ACHN (cell line): ENCODE measurements around the gene FAM9B.
"Not testable (repeated sequence)": the region's sequence is repeated elsewhere in the genome, so short reads cannot be mapped to it uniquely, and the experiment has no call there.

Experiments used
- DNase-seq: peaks from one replicate; pipeline ENCODE4 v3.0.0-alpha.2; 2015
- in situ Hi-C: cut with HindIII; loops from 2 replicates; pipeline ENCODE4 v1.10.0; 2017; ENCODE audit warnings: low sequenced_read_pairs, low pct_ligation_motif_present, low pct_unique_long_range_greater_than_20kb

The FAM9B gene

GRCh38 chrX:9033989-9034388 is at the start of gene FAM9B:
TSS of gene FAM9B (minus strand) at chrX:9034127. CDS start at chrX:9032986, 1,141 bp downstream.
- in situ Hi-C loops = no loop called here
- DNase-seq = no peak

GRCh38 chrX:9081271-9081670 is 47.3 kb upstream of the FAM9B start:
- in situ Hi-C loops = no loop called here
- no peak for DNase-seq

GRCh38 chrX:9074326-9074725 is 40.4 kb upstream of the FAM9B start:
- DNase-seq = no peak
- in situ Hi-C loops = no loop called here

- no peak for DNase-seq
- in situ Hi-C loops = no loop called here
Observed at GRCh38 chrX:9072281-9072680, 38.4 kb upstream of the FAM9B start.

- no peak for DNase-seq
- in situ Hi-C loops = no loop called here
Observed at GRCh38 chrX:9071031-9071650, 37.2 kb upstream of the FAM9B start.

GRCh38 chrX:9069573-9069972 is 35.6 kb upstream of the FAM9B start:
- in situ Hi-C loops = no loop called here
- no peak for DNase-seq

- DNase-seq = no peak
- in situ Hi-C loops = no loop called here
Observed at GRCh38 chrX:9064694-9065093, 30.8 kb upstream of the FAM9B start.

GRCh38 chrX:9062641-9063040 is 28.7 kb upstream of the FAM9B start:
- no peak for DNase-seq
- in situ Hi-C loops = no loop called here

GRCh38 chrX:9055354-9055753 is 21.4 kb upstream of the FAM9B start:
- in situ Hi-C loops = no loop called here
- no peak for DNase-seq

- in situ Hi-C loops = no loop called here
- DNase-seq = no peak
Observed at GRCh38 chrX:9052081-9052480, 18.2 kb upstream of the FAM9B start.

- in situ Hi-C loops = no loop called here
- no peak for DNase-seq
Observed at GRCh38 chrX:9050331-9050730, 16.4 kb upstream of the FAM9B start.

- in situ Hi-C loops = no loop called here
- DNase-seq = no peak
Observed at GRCh38 chrX:9048801-9049200, 14.9 kb upstream of the FAM9B start.

- in situ Hi-C loops = no loop called here
Observed at GRCh38 chrX:9038244-9038643, 4.3 kb upstream of the FAM9B start.

GRCh38 chrX:9037296-9037695 is 3.4 kb upstream of the FAM9B start:
- in situ Hi-C loops = no loop called here
- no peak for DNase-seq

More at GRCh38 chrX:9038244-9038643, 4.3 kb upstream of the FAM9B start:
- no peak for DNase-seq

GRCh38 chrX:9033586-9033985 is 341 bp downstream of the FAM9B start:
- in situ Hi-C loops = no loop called here
- no peak for DNase-seq

GRCh38 chrX:9033179-9033578 is 748 bp downstream of the FAM9B start:
- in situ Hi-C loops = no loop called here
- no peak for DNase-seq

- in situ Hi-C loops = no loop called here
- DNase-seq = no peak
Observed at GRCh38 chrX:9023293-9023692, 10.6 kb downstream of the FAM9B start.

- DNase-seq = no peak
- in situ Hi-C loops = no loop called here
Observed at GRCh38 chrX:9019151-9019550, 14.8 kb downstream of the FAM9B start.

GRCh38 chrX:9018332-9018731 is 15.6 kb downstream of the FAM9B start:
- in situ Hi-C loops, DNase-seq: not testable (repeated sequence)

- no peak for DNase-seq
- in situ Hi-C loops = no loop called here
Observed at GRCh38 chrX:9003041-9003440, 30.9 kb downstream of the FAM9B start.

- in situ Hi-C loops = no loop called here
- no peak for DNase-seq
Observed at GRCh38 chrX:8988446-8988845, 45.5 kb downstream of the FAM9B start.
